ENCODE data around the gene TEKT2.
A peak's percentile ranks its signal among the peaks of the same experiment; 100 is the strongest.

The TEKT2 gene

GRCh38 chr1:36106269-36106668, 22.4 kb downstream of the TEKT2 start:
- no peak for DNase-seq (ENCODE audit: low read depth)

GRCh38 chr1:36107394-36107793, 23.5 kb downstream of the TEKT2 start:
- no peak for DNase-seq (ENCODE audit: low read depth)

GRCh38 chr1:36108314-36108713, 24.4 kb downstream of the TEKT2 start:
- DNase-seq (ENCODE audit: low read depth), result no peak

- peak; percentile 31 for DNase-seq (ENCODE audit: low read depth)
Observed at GRCh38 chr1:36109041-36109679, 25.3 kb downstream of the TEKT2 start.

- DNase-seq (ENCODE audit: low read depth), result no peak
Observed at GRCh38 chr1:36111151-36111550, 27.3 kb downstream of the TEKT2 start.

- no peak for DNase-seq (ENCODE audit: low read depth)
Observed at GRCh38 chr1:36112823-36113222, 28.9 kb downstream of the TEKT2 start.

- no peak for DNase-seq (ENCODE audit: low read depth)
Observed at GRCh38 chr1:36114371-36114770, 30.5 kb downstream of the TEKT2 start.

- DNase-seq (ENCODE audit: low read depth), result no peak
Observed at GRCh38 chr1:36115200-36115669, 31.3 kb downstream of the TEKT2 start.

- no peak for DNase-seq (ENCODE audit: low read depth)
Observed at GRCh38 chr1:36115931-36116330, 32.0 kb downstream of the TEKT2 start.

- no peak for DNase-seq (ENCODE audit: low read depth)
Observed at GRCh38 chr1:36116901-36117300, 33.0 kb downstream of the TEKT2 start.

GRCh38 chr1:36118447-36119204, 34.7 kb downstream of the TEKT2 start:
- DNase-seq (ENCODE audit: low read depth), result no peak

GRCh38 chr1:36119456-36119855, 35.6 kb downstream of the TEKT2 start:
- DNase-seq (ENCODE audit: low read depth), result no peak

GRCh38 chr1:36122062-36123030, 38.5 kb downstream of the TEKT2 start:
- DNase-seq (ENCODE audit: low read depth), result no peak

GRCh38 chr1:36123356-36123755, 39.5 kb downstream of the TEKT2 start:
- no peak for DNase-seq (ENCODE audit: low read depth)

GRCh38 chr1:36124404-36125128, 40.7 kb downstream of the TEKT2 start:
- DNase-seq (ENCODE audit: low read depth), result no peak

GRCh38 chr1:36125129-36125991, 41.5 kb downstream of the TEKT2 start, which contains the start of gene COL8A2:
Gene COL8A2 (minus strand): TSS chr1:36125222. CDS start chr1:36100242, 24,980 bp downstream.
- DNase-seq (ENCODE audit: low read depth), result no peak

GRCh38 chr1:36126005-36126716, 42.3 kb downstream of the TEKT2 start:
- DNase-seq (ENCODE audit: low read depth), result no peak

- DNase-seq (ENCODE audit: low read depth), result no peak
Observed at GRCh38 chr1:36126797-36127500, 43.1 kb downstream of the TEKT2 start.

Measured in activated T-cell treated with anti-CD3 and anti-CD28 coated beads for 1 hour (primary cell).